ENCODE data around the gene HLA-DMB.

HLA-DMB gene

DNA sequence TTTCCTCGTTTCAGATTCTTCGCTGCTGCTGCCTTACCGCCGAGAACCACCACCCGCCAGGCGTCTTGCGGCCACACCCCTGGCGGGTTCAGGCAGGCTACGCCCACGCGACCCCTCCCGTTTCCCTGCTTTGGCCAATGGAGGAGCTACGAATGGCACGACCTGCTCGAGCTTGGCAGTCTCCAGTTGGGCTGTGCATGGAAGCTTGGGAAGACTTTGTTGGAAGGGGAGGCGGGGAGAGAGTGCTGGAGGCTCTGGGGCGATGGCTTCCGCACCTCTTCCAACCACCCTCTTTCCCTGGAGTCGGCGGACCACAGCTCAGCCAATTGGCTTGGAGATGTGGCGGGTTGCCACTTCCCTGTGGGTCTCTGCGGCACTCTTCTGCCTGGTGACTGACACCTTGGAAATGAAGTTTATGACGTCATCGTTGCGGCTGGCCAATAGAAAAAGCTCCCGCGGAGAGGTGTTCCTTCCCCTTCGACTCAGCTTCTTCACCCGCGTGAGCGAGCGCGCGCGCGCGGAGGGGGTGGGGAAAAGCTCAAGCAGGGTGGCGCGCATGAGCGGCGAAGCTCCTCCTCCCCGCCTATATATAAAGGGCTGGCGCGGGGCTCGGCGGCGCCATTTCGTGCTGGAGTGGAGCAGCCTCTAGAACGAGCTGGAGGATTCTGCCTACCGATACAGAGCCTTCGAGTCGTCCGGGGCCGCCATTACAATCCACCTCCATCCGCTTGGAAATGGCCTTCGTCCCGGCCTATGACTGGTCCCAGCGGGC is 30.9 kb upstream of the HLA-DMB start:
- DNase-seq (ENCODE audit: low read depth in 3 of 3), result peak; percentile 99

DNA sequence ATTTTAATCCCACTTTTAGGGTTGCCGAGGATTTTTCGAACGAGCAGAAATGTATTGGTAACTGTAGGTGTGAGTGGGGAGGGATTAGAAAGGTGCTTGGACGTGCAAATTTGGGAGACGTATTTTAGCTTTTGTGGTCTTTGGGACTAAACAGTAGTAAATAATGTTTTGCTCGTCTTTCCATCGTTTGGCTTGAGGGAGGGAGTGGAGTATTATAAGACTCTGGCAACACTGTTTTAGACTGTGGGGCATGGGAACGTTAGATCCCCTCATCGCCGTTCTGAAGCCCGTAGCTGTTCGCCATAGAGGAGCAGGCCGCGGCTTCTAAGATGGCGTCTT is 30.4 kb upstream of the HLA-DMB start:
- no peak for DNase-seq (ENCODE audit: low read depth in 3 of 3)

DNA sequence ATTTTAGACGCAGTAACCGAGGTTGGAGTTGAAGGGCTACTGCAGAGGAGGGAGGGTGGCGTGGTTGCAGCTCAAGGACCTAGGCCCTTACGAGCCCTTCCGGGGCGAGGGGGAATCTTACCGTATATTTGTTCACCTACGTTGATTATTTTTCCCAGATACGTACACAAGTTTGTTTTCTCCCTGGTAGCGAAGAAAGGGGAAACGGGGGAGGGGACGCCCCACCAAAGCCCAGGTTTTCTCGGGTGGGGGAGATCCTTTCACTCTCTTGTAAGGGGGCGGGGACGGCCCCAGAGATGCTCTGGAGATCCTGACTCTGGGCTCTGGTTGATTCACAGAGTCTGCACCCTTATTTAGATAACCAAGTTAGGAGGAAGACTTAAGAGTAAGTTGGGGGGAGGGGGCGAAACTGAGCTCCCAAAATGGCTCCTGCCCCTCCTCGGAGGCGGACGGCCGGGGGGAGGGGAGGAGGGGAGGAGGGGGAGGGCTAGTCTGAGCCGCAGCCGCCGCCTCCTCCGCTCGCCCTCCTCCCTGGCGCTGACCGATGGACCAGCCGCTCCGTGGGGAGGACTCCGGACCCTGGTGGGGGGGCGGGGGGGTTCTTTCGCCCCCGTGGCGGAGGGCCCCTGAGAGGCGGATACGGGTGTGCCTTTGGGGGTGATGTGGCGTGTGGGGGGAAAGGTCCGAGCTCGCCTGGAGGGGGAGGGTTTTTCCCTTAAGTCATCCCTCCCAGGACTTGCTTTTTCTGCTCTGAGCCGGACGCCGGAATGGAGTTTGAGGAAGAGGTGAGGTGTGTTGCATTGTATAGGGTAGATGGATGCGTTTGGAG is 29.8 kb upstream of the HLA-DMB start:
- peak; percentile 66 to 75 (median 67) for DNase-seq (ENCODE audit: low read depth in 3 of 3)

DNA sequence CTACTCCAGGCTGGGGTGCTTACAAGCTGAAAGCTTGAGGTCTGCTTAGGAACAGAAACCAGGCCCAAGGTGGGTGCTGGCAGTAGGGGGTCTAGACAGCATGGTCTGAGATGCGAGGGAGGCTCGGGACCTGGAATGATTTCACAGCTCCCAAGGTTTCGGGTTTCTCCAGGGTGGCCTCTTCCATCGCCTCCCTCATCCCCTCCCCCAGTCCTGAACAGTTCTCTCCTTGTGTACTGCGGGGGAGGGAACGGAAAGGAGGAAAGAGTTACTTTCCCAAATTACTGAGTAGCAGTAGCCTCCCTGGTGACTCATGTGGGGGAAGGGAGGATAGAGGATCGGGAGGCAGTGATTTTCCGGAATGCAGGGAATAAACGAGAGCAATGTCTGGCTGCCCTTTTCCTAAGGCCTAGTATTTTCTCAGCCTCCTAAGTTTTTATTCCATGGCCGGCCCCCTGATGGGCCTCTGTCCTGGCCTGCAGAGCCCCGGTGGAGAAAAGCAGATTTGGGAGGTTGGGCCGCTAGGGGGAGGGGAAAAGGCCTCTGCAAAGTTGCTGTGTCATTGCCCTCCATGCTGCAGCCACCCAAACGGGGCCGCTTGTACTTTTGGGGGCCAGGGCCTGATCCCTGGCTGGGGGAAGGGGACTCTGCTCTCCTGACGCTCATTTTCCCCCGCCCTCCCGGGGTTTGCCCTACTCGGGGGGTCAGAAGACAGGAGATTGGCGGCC is 29.0 kb upstream of the HLA-DMB start:
- peak; percentile 48 to 62 (median 59) for DNase-seq (ENCODE audit: low read depth in 3 of 3)

DNA sequence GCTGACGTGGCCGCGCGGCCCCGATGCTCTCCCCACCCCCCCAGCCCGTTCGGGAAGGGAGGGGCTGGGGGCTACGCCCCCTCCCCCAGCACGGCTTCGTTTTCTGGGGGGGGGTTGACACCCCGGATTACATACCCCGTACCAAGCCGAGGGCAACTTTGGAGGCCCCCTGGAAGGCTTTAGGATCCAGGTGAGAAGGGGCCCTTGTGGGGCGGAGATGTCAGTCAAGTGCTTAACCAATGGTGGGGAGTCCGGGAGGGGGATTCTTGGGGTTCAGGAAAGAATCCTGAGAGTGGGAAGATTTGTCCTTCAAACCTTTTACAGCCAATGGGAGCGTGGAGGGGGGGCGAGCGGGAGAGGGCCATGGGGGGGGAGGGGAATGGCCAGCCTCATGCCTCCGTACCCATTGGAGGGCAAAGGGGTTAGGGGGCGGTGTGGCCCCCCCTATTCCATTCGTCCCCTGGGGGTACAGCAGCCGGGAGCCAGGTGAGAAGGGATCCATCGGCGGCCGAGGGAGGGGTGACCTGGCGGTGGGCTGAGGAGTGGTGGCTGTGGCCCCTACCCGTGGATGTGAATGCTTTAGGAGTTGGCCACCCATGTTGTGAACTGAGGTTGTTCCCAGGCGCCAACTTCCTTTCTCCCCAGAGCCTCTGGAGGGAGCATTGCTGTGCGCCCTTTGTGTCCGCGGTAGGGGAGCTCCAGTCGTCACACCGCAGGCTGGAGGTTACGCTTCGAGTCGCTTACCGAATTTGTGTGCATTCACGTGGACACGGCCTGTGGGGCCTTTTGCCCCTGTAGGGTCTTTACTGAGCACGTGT is 28.2 kb upstream of the HLA-DMB start:
- peak; percentile 35 to 60 (median 42) for DNase-seq (ENCODE audit: low read depth in 3 of 3)

DNA sequence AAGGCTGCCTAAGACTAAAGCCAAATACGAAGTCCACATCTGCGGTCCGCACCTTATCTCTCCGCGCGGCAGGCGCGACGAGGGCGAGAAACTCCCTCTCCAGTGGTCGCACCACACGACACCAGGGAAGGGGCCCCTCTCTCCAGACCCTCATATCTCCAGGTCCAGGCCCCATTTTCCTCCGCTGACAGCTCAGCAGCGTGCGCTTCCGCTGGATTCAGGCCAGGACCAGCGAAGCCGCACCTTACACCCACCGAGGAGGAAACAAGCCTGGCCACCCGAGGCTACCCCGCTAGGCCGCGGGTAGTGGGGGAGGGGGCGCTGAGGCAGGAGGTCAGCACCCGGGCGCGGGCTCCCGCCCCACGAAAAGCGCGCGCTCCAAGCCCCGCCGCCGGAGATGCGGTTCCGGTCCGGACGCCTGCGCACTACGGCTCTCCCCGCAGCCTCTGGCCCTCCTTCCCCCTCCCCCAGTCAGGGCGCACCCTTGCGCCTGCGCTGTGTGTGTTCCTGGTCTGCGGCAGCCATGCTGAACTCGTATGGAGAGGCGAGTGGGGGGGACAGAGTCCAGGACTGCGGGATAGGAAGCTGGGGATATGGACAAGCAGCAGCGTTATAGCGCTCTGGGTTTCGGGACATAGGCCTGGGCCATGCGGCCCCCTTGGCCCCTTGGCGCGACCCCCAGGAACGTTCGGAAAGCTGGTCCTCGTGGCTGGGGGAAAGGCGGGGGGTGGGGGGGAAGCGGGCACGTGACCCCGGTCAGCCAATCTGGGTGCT is 27.5 kb upstream of the HLA-DMB start, which contains the start of gene BRD2:
TSS of gene BRD2 (plus strand) at position 502 of the 774 bp plus-strand sequence. CDS start 4,305 bp downstream, outside the sequence.
- peak; percentile 91 to 93 (median 92) for DNase-seq (ENCODE audit: low read depth in 3 of 3)

DNA sequence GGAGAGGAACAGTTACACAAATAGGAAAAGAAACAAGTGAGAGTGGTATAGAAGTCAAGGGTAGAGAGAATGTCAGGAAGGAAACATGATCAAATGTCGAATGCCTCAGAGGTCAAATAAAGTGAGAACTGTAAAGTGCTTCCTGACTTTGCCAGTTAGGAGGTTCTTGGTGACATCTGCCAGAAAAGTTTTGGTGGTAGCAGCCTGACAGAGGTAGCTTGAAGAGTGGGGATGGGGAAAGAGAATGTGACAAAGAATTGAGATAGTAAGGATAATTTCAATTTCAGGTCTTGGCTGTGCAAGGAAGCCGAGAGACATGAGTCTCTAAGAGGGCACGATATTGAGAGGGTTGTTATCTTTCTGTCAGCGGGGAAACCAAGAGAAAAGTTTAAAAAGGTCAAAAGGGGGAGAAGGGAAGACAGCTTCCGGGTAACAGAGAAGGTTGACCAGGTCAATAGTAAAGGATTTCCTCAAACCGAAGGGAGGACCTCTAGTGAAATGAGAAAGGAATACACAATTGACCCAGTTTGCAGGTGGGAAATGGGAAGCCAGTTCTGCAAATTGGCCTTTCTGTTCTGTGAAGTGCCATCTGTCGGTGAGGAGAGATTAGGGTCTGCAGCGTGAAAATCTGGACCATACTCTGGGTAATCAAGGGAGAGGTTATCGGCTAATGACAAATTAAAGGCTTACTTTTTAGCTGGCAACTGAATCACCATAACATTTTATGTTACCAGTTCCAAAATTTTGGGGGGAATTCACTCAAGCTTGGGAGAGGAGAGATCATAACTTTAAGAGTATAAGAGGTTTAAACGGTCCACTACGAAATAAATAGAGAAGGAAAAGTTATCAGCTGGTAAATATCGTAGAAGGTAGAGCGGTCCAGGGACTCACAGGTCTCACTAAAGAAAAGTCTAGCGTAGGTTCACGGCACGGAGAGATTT is 26.6 kb upstream of the HLA-DMB start:
- peak in 1 of 3 experiments; percentile 28 for DNase-seq (ENCODE audit: low read depth in 3 of 3)

DNA sequence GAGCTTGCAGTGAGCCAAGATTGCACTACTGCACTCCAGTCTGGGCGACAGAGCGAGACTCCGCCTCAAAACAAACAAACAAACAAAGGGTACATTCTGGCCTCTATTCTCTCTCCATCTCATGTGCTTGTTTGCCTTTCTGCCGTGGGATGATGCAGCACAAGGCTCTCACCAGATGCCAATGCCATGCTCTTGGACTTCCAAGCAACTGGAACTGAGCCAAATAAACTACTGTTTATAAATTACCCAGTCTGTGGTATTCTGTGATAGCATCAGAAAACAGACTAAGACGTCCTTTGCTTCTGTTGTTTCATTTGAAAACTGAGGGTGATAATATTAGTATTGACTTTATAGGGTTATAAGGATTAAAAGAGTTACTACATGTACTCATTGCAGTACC is 23.9 kb upstream of the HLA-DMB start:
- no peak for DNase-seq (ENCODE audit: low read depth in 3 of 3)

DNA sequence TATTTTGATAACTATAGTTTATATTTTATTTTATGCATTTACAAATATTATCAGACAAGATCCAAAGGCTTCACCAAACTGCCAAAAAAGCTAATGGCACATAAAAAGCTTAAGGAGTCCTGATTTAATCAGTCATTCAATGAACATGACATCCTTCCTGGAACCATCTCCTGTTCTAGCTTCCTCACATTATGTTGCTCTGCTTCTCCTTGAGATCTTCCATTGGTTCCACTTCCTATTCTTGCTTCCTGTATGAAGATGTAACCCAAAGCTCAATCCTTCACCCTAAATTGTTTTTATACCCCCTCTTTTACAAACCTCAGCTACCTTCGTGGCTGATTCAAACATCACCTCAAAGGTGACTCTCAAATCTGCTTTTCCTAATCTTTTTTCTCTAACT is 23.0 kb upstream of the HLA-DMB start:
- no peak for DNase-seq (ENCODE audit: low read depth in 3 of 3)

DNA sequence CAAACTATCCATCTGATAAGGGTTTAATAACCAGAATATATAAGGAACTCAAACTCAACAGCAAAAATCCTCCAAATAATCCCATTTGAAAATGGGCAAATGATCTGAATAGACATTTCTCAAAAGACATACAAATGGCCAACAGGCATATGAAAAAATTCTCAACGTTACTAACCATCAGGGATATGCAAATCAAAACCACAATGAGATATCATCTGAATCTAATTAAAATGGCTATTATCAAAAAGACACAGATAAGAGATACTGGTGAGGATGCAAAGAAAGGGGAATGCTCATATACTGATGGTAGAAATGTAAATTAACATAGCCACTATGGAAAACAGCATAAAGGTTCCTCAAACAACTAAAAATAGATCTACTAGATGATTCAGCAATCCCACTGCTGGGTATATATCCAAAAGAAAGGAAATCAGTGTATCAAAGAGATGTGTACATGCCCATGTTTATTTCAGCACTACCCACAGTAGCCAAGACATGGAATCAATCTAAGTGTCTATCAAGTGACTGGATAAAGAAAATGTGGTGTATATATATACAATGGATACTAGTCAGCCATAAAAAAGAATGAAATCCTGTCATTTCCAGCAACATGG is 21.5 kb upstream of the HLA-DMB start:
- no peak for DNase-seq (ENCODE audit: low read depth in 3 of 3)

DNA sequence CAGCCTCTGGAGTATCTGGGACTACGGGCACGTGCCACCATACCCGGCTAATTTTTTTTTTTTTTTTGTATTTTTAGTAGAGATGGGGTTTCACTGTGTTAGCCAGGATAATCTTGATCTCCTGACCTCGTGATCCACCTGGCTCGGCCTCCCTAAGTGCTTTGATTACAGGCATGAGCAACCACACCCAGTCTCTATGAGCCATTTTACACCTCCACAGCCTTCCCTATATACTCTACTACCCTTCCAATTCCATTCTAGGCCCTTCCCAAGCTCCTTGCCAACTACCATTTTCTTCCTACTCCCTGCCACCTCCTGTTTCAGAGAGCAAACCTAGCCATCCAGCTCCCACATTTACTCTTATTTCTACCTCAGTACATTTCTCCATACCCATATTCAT is 19.7 kb upstream of the HLA-DMB start:
- DNase-seq (ENCODE audit: low read depth in 3 of 3), result no peak

DNA sequence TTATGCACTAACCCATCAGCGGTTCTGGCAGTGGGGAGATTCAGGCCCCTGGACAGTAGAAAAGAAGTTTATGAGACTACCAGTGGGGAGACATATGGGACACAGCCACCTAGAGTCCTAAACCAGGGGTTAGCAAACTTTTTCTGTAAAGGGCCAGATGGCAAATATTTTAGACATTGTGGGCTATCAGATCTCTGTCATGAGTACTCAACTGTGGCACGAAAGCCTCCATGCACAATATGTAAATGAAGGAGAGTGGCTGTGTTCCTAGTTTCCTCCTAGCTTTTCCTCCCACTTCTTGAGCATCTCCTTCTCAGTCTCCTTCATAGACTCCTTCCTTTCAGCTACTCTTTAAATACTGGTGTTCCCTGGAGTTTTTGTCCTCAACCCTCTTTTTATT is 15.3 kb upstream of the HLA-DMB start:
- no peak for DNase-seq (ENCODE audit: low read depth in 3 of 3)

DNA sequence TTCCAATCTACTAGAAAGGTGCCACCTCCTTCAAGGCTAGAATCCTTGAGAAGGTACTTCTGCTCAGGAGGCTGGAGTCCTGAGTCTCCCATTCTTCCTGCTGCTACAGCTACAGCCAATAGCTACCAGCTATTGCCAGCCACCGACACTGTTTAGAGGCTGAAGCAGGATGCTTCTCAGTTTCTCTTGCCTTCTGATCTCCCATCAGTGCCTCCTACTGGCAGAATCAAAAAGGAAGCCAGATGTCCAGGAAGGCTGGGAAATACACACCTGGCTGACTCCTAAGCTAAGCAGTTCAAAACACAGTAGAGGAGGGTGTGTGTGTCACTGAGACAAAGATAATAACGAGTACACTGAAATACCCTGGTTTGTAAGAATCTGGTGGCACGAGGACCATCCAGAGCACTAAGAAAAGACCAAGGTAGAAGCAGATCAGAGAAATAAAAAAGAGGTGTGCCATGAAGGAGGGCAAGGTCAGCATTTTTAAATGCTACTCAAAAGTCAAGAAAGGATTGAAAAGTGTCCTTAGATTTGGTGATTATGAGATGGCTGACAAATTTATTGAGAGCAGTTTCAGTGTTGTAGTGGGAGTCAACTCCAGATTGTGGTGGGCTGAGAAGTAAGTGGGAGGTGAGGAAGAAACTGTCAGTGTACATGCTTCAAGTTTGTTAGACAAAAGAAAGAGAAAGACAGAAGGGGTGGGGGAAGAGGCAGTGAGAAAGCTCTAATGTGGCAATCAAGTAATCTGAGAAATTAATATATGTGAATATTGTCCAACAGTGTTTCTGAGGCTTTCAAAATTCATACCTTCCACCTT is 14.4 kb upstream of the HLA-DMB start:
- no peak for DNase-seq (ENCODE audit: low read depth in 3 of 3)

DNA sequence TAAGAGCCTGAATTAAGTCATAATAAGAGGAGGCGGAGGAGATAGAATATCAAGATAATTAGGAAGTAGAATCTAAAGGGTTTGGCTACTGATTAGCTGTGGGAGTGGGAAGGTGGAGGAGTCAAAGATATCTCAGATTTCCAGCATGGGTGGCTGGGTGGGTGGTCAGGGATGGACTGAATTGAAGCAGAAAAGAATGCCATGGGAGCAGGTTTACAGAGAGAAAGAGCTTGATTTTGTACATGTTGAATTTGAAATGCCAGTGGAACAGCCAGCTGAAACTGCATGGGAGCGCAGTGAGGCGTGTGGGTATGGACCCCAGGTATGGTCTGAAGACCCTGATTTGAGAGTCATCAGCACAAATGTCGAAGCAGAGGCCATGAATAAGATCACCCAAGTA is 13.4 kb upstream of the HLA-DMB start:
- DNase-seq (ENCODE audit: low read depth in 3 of 3), result no peak

DNA sequence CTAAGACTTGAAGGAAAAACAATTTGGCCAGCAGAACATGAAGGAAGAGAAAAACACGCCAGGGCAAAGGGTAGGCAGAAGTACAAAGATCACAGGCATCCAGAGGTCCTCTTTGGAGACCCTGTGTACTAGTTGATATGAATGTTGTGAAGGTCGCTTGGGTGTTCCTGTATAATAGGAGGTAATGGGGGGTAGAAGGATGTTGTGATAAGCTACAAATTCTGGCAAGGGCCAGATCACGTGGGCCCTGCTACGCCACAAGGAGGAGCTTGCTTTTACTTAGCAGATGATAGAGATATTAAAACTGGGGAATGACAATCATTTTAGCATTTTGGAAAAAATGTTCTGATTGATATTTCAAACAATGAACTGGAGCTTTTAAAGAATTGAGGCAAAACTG is 12.9 kb upstream of the HLA-DMB start:
- DNase-seq (ENCODE audit: low read depth in 3 of 3), result no peak

DNA sequence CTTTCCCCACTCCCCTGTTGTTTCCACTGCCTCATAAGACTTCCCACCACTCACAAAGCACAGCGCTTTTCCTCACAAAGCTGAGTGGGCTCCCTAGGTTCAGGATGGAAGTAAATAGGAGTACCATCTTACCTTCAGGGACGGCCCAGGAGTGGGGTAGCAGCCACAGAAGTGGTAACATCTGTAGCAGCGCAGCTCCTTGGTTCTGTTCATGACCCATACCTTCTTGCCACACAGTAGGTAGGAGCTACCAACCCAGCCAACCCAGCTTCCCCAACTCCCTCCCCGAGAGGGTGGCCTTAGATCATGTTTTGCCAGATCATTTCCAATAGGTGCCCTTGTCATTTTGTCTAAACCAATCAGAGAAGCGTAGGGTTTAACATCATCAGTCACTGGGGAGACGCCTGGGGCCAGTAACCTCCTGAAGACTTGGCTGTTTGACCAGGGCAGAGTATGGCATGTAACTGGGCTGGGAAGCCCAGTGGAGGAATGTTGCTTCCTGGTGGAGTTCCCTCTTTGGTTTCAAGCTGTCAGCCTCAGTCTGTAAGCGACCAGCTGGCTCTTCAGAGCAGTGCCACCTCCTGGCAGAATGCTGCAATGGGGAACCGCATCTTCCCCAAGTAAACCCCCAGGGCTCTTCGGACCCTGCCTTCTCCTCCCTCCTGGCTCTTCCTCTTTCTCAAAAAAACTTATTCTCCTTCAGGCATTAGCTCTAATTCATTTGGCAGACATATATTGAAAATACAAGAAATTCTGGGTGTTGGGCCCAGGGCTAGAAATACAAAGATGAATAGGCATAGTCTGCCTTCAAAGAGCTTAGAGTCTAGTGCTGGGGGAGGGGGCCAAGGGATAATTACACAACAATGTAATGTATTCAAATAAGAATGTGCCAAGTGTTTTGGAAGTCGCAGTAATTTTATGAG is 12.2 kb upstream of the HLA-DMB start, which contains the start of gene HLA-DMA:
TSS of gene HLA-DMA (minus strand) at position 281 of the 923 bp plus-strand sequence. CDS start at position 220, 61 bp downstream.
- DNase-seq (ENCODE audit: low read depth in 3 of 3), result peak; percentile 45 to 56 (median 48)

DNA sequence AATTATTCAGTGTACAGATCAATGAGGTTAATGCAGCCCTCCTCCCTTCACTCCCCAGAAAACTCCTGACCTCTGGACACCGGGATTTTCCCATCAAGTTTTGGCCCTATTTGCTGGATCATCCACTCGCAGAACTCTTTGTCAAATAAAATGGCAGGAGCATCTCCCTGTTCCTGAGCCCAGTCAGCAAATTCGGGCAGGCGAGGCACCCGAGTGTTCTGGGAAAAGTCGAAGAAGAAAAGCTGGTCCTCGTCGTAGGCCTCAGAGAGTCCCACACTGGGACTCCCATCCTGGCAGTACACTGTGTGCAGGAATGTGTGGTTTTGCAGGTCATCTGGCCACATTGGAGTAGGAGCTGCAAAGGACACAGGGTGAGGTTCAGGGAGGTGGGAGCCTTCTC is 9.6 kb upstream of the HLA-DMB start:
- DNase-seq (ENCODE audit: low read depth in 3 of 3), result no peak
